ENCODE results near the gene RADX.

RADX gene

GRCh38 chrX:106684207-106684606 lies 72.4 kb downstream of the RADX start:
- DNase-seq (ENCODE audit: low spot score): no peak

GRCh38 chrX:106692425-106693065 lies 80.8 kb downstream of the RADX start:
- no peak for DNase-seq (ENCODE audit: low spot score)

GRCh38 chrX:106696502-106696901 lies 84.7 kb downstream of the RADX start:
- no peak for DNase-seq (ENCODE audit: low spot score)

- no peak for DNase-seq (ENCODE audit: low spot score)
Measured at GRCh38 chrX:106698693-106699092, 86.9 kb downstream of the RADX start.

- no peak for DNase-seq (ENCODE audit: low spot score)
Measured at GRCh38 chrX:106702636-106703035, 90.9 kb downstream of the RADX start.

- DNase-seq (ENCODE audit: low spot score): no peak
Measured at GRCh38 chrX:106706466-106706865, 94.7 kb downstream of the RADX start.

GRCh38 chrX:106707771-106708454 lies 96.1 kb downstream of the RADX start:
- peak; percentile 75 for DNase-seq (ENCODE audit: low spot score)

- no peak for DNase-seq (ENCODE audit: low spot score)
Measured at GRCh38 chrX:106710771-106711170, 99.0 kb downstream of the RADX start.

GRCh38 chrX:106711375-106711774 lies 99.6 kb downstream of the RADX start:
- no peak for DNase-seq (ENCODE audit: low spot score)

- no peak for DNase-seq (ENCODE audit: low spot score)
Measured at GRCh38 chrX:106716004-106716403, 104.2 kb downstream of the RADX start.

- no peak for DNase-seq (ENCODE audit: low spot score)
Measured at GRCh38 chrX:106716463-106716862, 104.7 kb downstream of the RADX start.

GRCh38 chrX:106718709-106719108 lies 106.9 kb downstream of the RADX start:
- DNase-seq (ENCODE audit: low spot score): no peak

- no peak for DNase-seq (ENCODE audit: low spot score)
Measured at GRCh38 chrX:106725931-106726330, 114.2 kb downstream of the RADX start.

GRCh38 chrX:106726485-106727437 lies 115.0 kb downstream of the RADX start, which contains the start of gene RNF128:
RNF128 (plus strand) TSS chrX:106726701; CDS start chrX:106726914, 213 bp downstream.
- DNase-seq (ENCODE audit: low spot score): no peak

GRCh38 chrX:106728337-106728736 lies 116.6 kb downstream of the RADX start:
- no peak for DNase-seq (ENCODE audit: low spot score)

Measured in COLO829 (cell line).